ENCODE measurements around the gene OCRL.

OCRL gene

DNA sequence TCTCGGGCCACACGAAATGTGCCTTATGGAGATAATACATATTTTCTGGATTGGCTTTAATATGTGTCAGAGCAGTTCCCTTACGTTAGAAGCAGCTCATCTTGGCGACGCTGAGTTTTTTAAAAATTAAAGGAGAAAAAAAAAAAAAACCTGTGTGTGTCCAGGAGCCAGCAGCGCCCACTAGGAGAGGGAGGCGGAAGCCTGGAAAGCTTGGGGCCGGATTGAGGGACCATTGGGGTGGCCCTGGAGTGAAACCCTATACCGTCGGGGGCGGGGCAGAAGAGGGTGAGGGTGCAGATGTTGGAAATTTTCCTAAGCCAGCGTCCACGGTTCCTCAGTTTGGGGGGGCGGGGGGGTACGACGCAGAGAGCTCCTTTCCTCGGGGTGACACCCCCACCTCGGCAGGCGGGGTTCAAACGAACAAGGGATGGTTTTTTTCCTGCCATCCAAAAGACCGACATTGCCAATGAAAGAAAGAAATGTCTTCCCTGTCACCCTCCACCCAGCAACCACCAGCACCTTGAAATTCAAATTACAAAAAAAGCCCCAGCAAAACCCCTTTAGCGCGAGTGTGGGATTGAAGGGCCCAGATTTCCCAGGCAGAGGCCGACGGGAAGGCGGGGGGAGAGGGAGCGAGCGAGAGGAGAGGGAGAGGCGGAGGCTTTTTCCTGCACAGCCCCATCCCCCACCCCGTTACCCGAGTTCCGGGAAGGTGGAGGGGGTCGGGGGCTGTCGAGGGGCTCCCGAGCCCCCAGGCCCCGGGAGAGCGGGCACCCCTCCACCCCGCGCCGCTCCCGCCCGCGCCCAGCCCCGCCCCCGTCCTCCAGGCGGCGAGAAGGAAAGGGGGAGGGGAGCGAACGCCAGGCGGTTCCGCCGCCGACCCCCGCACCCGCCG lies 17.6 kb upstream of the OCRL start:
- ChIA-PET POLR2A (interaction anchor here (1.0 kb wide), 1 partner anchor 12 kb away, joined by 3 read pairs; no protein-coding TSS in a partner anchor), CTCF (interaction anchor here (1.4 kb wide), 1 partner anchor 12 kb away, joined by 4 read pairs; no protein-coding TSS in a partner anchor)
- peak; percentile 28 for TF ChIP-seq CTCF (IDR thresholded peaks at IDR 0.05; ENCODE audit: insufficient read depth, low read length, missing control alignments)
- peak overlapping the region; percentile 80 for H3K4me3 ChIP-seq (ENCODE audit: low read depth, low read length)
- no peak for DNase-seq (ENCODE audit: low read depth, low spot score)

DNA sequence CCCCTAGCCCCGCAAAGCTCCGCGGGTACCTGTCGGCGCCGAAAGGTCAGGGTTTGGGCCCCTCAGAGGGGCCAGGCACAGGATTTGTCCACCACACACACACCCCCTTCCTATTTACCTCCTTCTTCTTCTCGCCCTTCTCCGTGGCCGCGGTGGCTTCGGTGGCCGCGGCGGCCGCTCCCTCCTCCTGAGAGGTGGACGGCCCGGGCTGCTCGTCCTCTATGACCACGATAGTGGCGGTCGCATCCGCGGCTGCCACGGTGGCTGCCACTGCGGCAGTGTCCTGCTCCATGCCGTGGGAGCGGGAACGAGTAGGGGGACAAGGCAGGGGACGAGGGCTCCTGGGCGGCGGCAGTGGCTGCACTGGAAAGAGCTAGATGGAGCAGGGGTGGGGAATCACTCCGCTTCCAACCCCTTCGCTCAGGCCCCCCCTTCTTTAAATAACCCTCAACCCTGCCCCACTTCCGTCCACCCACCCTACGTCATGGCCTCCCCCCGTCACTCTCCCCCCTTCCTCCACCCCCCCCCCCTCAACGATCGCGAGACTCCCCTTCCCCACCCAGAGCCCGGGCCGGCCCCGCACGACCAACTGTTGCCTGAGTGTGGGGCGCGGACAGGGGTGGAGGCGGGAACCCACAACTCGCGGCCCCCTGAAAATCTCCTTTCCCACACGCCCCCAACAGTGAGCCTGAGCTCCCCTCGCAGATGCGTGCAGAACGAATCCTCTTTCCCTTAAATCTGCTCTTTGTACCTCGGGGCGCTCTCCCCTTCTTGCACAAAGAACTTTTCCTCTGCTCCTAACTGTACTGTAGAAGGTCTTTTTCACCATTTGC lies 16.8 kb upstream of the OCRL start, which contains the start of gene SMARCA1:
Gene SMARCA1 (minus strand): TSS at position 412 of the 833 bp plus-strand sequence. CDS start 120 bp downstream, at position 292.
- ChIA-PET CTCF (interaction anchor here (1.4 to 2.0 kb wide), 2 partner anchors 11 to 17 kb away, joined by 4 to 8 read pairs; partner anchors contain the start of gene OCRL), POLR2A (interaction anchor here (0.6 to 1.0 kb wide), 3 partner anchors 11 to 27 kb away, joined by 3 to 4 read pairs (median 3); partner anchors contain the start of gene OCRL)
- no peak for TF ChIP-seq CTCF (IDR thresholded peaks at IDR 0.05; ENCODE audit: insufficient read depth, low read length, missing control alignments)
- H3K4me3 ChIP-seq (ENCODE audit: low read depth, low read length), result peak within 1 kb of the TSS; percentile 80
- DNase-seq (ENCODE audit: low read depth, low spot score), result no peak

GRCh38 chrX:129524250-129524850 lies 15.7 kb upstream of the OCRL start:
- DNase-seq (ENCODE audit: low read depth, low spot score), result no peak
- POLR2A ChIA-PET, result interaction anchor here (1.0 kb wide), 1 partner anchor 16 kb away, joined by 4 read pairs; the partner anchor contains the start of gene OCRL
- CTCF ChIA-PET, result interaction anchor here (1.0 to 2.0 kb wide), 2 partner anchors 10 to 16 kb away, joined by 3 to 8 read pairs; partner anchors contain the start of gene OCRL
- H3K4me3 ChIP-seq (ENCODE audit: low read depth, low read length), result no peak overlapping the region
- no peak for TF ChIP-seq CTCF (IDR thresholded peaks at IDR 0.05; ENCODE audit: insufficient read depth, low read length, missing control alignments)

- ChIA-PET CTCF (interaction anchor here (1.0 to 2.0 kb wide), 2 partner anchors 9 to 15 kb away, joined by 3 to 8 read pairs; partner anchors contain the start of gene OCRL), POLR2A (no interaction called here)
- no peak for TF ChIP-seq CTCF (IDR thresholded peaks at IDR 0.05; ENCODE audit: insufficient read depth, low read length, missing control alignments)
- DNase-seq (ENCODE audit: low read depth, low spot score), result no peak
- no peak overlapping the region for H3K4me3 ChIP-seq (ENCODE audit: low read depth, low read length)
Observed at GRCh38 chrX:129525162-129525561, 14.9 kb upstream of the OCRL start.

GRCh38 chrX:129525896-129526295 lies 14.2 kb upstream of the OCRL start:
- no peak for DNase-seq (ENCODE audit: low read depth, low spot score)
- POLR2A ChIA-PET, result no interaction called here
- CTCF ChIA-PET, result interaction anchor here (1.0 kb wide), 1 partner anchor 15 kb away, joined by 3 read pairs; no protein-coding TSS in a partner anchor
- no peak overlapping the region for H3K4me3 ChIP-seq (ENCODE audit: low read depth, low read length)
- TF ChIP-seq CTCF (IDR thresholded peaks at IDR 0.05; ENCODE audit: insufficient read depth, low read length, missing control alignments), result no peak

Measured in AG04449 (cell line).